Measurements from ENCODE around the gene C16orf74. TPM values are rescaled to one million over a fixed set of nuclear protein-coding genes. Genes with fewer than 3 reads are reported as not detected.
A peak's percentile ranks its signal among the peaks of the same experiment; 100 is the strongest.

Gene C16orf74
- total and polyA plus RNA-seq, 5 donors from 2014 or later: 5.5 to 41.6 (median 26.2) TPM

DNA sequence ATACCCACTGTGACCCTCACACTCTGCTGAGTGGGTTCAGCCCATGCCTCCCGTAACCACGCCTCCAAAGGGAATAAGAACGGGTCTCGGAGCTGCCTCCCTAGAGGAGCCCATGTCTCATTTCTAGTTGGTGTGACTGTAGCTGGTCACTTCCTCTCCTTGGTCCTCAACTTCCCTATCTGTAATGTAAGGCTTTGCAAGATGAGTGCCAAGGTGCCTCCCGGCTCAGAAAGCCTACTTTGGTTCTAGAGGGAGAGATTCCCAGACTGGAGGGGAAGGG is 20.8 kb downstream of the C16orf74 start:
- ATAC-seq (ENCODE audit: low read depth in 2 of 2): no peak
- no peaks in the 10 kb centered on the region for H3K9me3 Mint-ChIP-seq
- peak overlapping the region in 1 of 4 donors; percentile 33 for H3K4me3 Mint-ChIP-seq
- Histone ChIP-seq H3K9me3 (ENCODE audit: control insufficient read depth in 2 of 2, low read length in 2 of 2) (no peaks in the 10 kb centered on the region), H3K4me1 (ENCODE audit: control insufficient read depth, insufficient read depth, low read length, poor library complexity, severe bottlenecking) (peaks cover 16% of the 10 kb centered on the region), H3K27ac (ENCODE audit: insufficient read depth, low read length, poor library complexity, severe bottlenecking) (no peak overlapping the region), H3K4me3 (ENCODE audit: low read depth, low read length) (no peak overlapping the region), H3K27me3 (ENCODE audit: control insufficient read depth, insufficient read depth, low read length) (no peaks in the 10 kb centered on the region), H3K36me3 (ENCODE audit: control insufficient read depth, insufficient read depth, low read length) (no peaks in the 10 kb centered on the region)
- no peak for DNase-seq
- H3K4me1 Mint-ChIP-seq: peaks cover under 1 to 41% (median 8%) of the 10 kb centered on the region in 4 donors
- no peak overlapping the region for H3K27ac Mint-ChIP-seq
- no peaks in the 10 kb centered on the region for H3K27me3 Mint-ChIP-seq
- peaks cover 14% of the 10 kb centered on the region for H3K36me3 Mint-ChIP-seq

DNA sequence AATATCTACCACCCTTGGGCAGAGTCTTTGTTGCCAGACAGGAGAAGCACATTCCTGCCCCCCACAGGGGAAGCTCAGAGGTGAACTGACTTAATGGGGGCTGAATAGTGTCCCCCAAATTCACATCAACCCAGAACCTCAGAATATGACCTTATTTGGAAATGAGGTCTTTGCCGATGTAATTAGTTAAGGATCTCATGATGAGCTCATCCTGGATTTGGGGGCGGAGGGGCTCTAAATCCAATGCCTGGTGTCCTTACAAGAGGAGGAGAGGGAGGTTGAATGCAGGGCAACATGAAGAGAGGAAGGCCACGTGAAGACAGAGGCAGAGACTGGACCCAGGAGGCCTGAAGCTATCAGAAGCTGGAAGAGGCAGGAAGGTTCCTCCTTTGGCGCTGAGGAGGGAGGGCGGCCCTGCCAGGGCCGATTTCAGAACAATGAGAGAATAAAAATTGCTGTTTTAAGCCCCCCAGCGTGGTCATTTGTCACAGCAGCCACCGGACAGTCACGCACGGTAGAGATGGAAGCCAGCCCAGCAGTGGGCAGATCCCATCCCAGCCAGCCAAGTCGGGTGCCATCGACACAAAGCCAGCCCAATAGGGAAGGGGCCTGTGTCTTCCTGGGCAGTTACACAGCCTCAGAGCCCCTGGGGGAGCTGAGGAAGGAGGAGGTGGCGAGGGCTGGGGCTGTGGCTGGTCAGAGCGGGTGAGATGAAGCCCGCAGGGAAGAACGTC is 21.3 kb downstream of the C16orf74 start:
- H3K9me3 Mint-ChIP-seq: no peaks in the 10 kb centered on the region
- peak overlapping the region; percentile 48 to 66 (median 55) for H3K27ac Mint-ChIP-seq
- peak overlapping the region in 1 of 4 donors; percentile 34 for H3K4me3 Mint-ChIP-seq
- peaks cover 0 to 36% (median 6%) of the 10 kb centered on the region in 4 donors for H3K4me1 Mint-ChIP-seq
- no peak overlapping the region for H3K4me3 ChIP-seq (ENCODE audit: low read depth, low read length)
- no peaks in the 10 kb centered on the region for H3K27me3 Mint-ChIP-seq
- peaks cover 11% of the 10 kb centered on the region for H3K4me1 ChIP-seq (ENCODE audit: control insufficient read depth, insufficient read depth, low read length, poor library complexity, severe bottlenecking)
- peaks cover 14% of the 10 kb centered on the region for H3K36me3 Mint-ChIP-seq
- H3K27ac ChIP-seq (ENCODE audit: insufficient read depth, low read length, poor library complexity, severe bottlenecking): no peak overlapping the region
- H3K36me3 ChIP-seq (ENCODE audit: control insufficient read depth, insufficient read depth, low read length): no peaks in the 10 kb centered on the region
- ATAC-seq (ENCODE audit: low read depth in 2 of 2): no peak
- no peaks in the 10 kb centered on the region for H3K27me3 ChIP-seq (ENCODE audit: control insufficient read depth, insufficient read depth, low read length)
- no peaks in the 10 kb centered on the region for H3K9me3 ChIP-seq (ENCODE audit: control insufficient read depth in 2 of 2, low read length in 2 of 2)
- DNase-seq: no peak

DNA sequence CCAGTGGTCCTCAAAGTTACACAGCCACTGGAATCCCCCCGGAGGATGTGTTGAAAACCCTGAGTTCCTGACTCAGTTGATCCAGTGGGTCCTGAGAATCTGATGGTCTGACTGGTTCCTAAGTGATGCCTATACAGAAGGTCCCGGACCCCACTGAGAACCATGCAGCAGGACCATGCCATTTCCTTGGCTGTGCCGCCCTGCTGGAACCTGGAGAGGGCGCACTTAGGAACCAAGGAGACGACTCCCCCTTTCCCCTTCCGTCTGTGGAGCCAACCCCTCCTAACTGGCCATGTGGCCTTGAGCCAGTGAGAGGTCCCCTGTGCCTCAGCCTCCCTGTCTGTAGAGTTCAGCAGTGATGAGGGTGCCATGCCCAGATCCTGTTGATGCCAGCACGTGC is 22.0 kb downstream of the C16orf74 start:
- peaks cover 14% of the 10 kb centered on the region for H3K36me3 Mint-ChIP-seq
- peaks cover 4% of the 10 kb centered on the region for H3K4me1 ChIP-seq (ENCODE audit: control insufficient read depth, insufficient read depth, low read length, poor library complexity, severe bottlenecking)
- H3K36me3 ChIP-seq (ENCODE audit: control insufficient read depth, insufficient read depth, low read length): no peaks in the 10 kb centered on the region
- no peak overlapping the region for H3K4me3 ChIP-seq (ENCODE audit: low read depth, low read length)
- H3K9me3 ChIP-seq (ENCODE audit: control insufficient read depth in 2 of 2, low read length in 2 of 2): no peaks in the 10 kb centered on the region
- H3K27ac ChIP-seq (ENCODE audit: insufficient read depth, low read length, poor library complexity, severe bottlenecking): no peak overlapping the region
- no peak overlapping the region for H3K4me3 Mint-ChIP-seq
- H3K4me1 Mint-ChIP-seq: peaks cover 0 to 31% (median 5%) of the 10 kb centered on the region in 4 donors
- no peaks in the 10 kb centered on the region for H3K9me3 Mint-ChIP-seq
- peak overlapping the region in 1 of 3 donors; percentile 23 for H3K27ac Mint-ChIP-seq
- H3K27me3 ChIP-seq (ENCODE audit: control insufficient read depth, insufficient read depth, low read length): no peaks in the 10 kb centered on the region
- DNase-seq (no peak), ATAC-seq (ENCODE audit: low read depth in 2 of 2) (no peak)
- no peaks in the 10 kb centered on the region for H3K27me3 Mint-ChIP-seq

DNA sequence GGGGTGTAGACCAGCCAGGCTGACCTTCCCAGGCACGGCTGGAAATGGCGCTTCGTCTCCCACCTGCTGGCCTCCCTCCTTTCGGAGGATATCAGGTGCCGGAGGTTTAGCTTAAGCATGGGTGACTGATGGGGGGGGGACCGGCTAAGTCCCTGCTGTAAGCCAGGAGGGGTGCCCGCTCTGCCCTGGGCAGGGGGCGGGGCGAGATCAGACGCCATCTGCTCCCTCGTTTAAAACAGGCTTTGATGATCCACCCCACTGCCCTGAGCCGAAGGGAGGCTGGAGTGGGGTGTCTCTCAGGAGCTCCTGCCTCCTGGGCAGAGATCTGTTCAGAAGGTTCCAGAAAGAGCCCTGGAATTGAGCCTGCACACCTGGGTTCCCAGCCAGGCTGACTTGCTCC is 26.0 kb downstream of the C16orf74 start:
- peaks cover 0 to 15% (median 5%) of the 10 kb centered on the region in 4 donors for H3K4me1 Mint-ChIP-seq
- Histone ChIP-seq H3K4me3 (ENCODE audit: low read depth, low read length) (no peak overlapping the region), H3K4me1 (ENCODE audit: control insufficient read depth, insufficient read depth, low read length, poor library complexity, severe bottlenecking) (no peaks in the 10 kb centered on the region), H3K36me3 (ENCODE audit: control insufficient read depth, insufficient read depth, low read length) (no peaks in the 10 kb centered on the region), H3K9me3 (ENCODE audit: control insufficient read depth in 2 of 2, low read length in 2 of 2) (no peaks in the 10 kb centered on the region), H3K27ac (ENCODE audit: insufficient read depth, low read length, poor library complexity, severe bottlenecking) (no peak overlapping the region), H3K27me3 (ENCODE audit: control insufficient read depth, insufficient read depth, low read length) (no peaks in the 10 kb centered on the region)
- ATAC-seq (ENCODE audit: low read depth in 2 of 2) (no peak), DNase-seq (no peak)
- peaks cover 14% of the 10 kb centered on the region for H3K36me3 Mint-ChIP-seq
- no peak overlapping the region for H3K4me3 Mint-ChIP-seq
- H3K27ac Mint-ChIP-seq: no peak overlapping the region
- no peaks in the 10 kb centered on the region for H3K27me3 Mint-ChIP-seq
- H3K9me3 Mint-ChIP-seq: no peaks in the 10 kb centered on the region

DNA sequence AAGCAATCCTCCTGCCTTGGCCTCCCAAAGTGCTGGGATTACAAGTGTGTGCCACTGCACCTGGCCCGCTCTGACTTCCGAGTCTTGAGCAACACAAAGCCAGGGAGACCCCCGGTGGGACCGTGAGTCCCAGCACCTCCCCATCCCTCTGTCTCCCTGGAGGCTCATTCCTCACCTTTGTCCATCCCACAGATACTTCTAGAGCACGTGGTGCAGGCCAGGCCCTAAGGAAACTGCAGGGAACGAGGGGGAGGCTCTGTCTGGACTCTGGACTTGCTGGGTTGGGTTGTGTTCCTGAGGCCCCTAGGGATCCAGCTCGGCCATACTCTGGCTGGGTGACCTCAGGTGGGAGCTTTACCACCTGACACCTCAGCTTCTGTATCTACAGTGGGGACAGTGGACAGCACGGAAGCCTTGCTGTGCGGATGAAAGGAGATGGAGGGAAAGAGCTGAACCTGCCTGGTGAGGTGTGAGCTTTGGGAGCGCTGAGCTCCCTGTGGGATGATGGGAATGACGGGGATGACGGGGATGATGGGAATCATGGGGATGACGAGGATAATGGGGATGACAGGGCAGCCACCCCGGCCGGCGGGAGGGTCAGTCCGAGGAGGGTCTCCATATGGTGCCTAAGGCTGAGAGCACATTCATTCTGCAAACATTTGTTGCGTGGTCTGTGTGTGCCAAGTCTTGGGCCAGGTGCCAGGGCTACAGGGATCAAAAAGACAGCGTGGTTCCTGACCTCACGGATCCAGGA is 26.6 kb downstream of the C16orf74 start:
- Histone ChIP-seq H3K4me1 (ENCODE audit: control insufficient read depth, insufficient read depth, low read length, poor library complexity, severe bottlenecking) (no peaks in the 10 kb centered on the region), H3K27me3 (ENCODE audit: control insufficient read depth, insufficient read depth, low read length) (no peaks in the 10 kb centered on the region), H3K27ac (ENCODE audit: insufficient read depth, low read length, poor library complexity, severe bottlenecking) (no peak overlapping the region), H3K36me3 (ENCODE audit: control insufficient read depth, insufficient read depth, low read length) (no peaks in the 10 kb centered on the region), H3K4me3 (ENCODE audit: low read depth, low read length) (no peak overlapping the region), H3K9me3 (ENCODE audit: control insufficient read depth in 2 of 2, low read length in 2 of 2) (no peaks in the 10 kb centered on the region)
- H3K4me1 Mint-ChIP-seq: peaks cover 0 to 13% (median 3%) of the 10 kb centered on the region in 4 donors
- H3K4me3 Mint-ChIP-seq: no peak overlapping the region
- no peaks in the 10 kb centered on the region for H3K27me3 Mint-ChIP-seq
- peaks cover 14% of the 10 kb centered on the region for H3K36me3 Mint-ChIP-seq
- peaks cover 0 to under 1% (median 0%) of the 10 kb centered on the region in 7 donors for H3K9me3 Mint-ChIP-seq
- H3K27ac Mint-ChIP-seq: peak overlapping the region in 1 of 3 donors; percentile 71
- DNase-seq: no peak
- no peak for ATAC-seq (ENCODE audit: low read depth in 2 of 2)

DNA sequence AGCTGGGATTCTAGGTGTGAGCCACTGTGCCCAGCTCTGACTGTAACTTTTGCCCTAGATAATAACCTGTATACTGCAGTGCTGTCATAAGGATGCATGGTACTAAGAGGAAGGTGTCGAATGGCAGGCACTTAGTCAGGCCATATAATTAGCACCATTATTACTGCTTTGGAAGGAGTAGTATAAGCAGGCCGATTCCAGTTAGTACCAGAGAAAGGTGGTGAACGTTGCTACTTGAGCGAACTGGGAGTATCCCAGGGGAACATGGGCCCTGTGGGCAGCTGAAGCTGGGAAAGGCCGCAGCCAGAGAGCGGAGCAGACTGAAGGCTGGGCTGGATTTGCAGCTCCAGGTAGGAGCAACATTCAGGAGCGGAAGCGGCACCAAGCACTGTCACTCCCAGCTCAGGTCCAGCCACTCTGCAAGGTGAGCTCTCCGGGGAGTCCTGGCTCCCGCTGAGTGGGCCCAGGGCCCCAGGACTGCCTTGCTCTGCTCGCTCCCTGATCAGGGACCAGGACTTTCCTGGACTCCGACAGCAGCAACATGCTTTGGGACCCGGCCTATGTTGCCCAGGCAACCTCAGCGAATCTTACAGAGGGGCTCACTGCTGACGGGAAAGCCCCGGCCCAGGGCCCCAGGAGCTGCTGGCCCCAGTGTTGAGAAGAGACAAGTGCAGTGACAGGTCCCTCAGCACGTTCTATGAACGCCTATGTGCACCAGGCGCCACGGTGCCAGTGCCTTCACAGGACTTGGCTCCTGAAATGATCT is 28.6 kb downstream of the C16orf74 start:
- DNase-seq (no peak), ATAC-seq (ENCODE audit: low read depth in 2 of 2) (no peak)
- peaks cover 14% of the 10 kb centered on the region for H3K36me3 Mint-ChIP-seq
- H3K4me3 ChIP-seq (ENCODE audit: low read depth, low read length): no peak overlapping the region
- H3K27me3 ChIP-seq (ENCODE audit: control insufficient read depth, insufficient read depth, low read length): no peaks in the 10 kb centered on the region
- peaks cover 0 to 17% (median 2%) of the 10 kb centered on the region in 4 donors for H3K4me1 Mint-ChIP-seq
- H3K27ac ChIP-seq (ENCODE audit: insufficient read depth, low read length, poor library complexity, severe bottlenecking): no peak overlapping the region
- H3K27me3 Mint-ChIP-seq: no peaks in the 10 kb centered on the region
- H3K27ac Mint-ChIP-seq: peak overlapping the region in 1 of 3 donors; percentile 20
- no peaks in the 10 kb centered on the region for H3K36me3 ChIP-seq (ENCODE audit: control insufficient read depth, insufficient read depth, low read length)
- peaks cover 0 to 3% (median 0%) of the 10 kb centered on the region in 7 donors for H3K9me3 Mint-ChIP-seq
- H3K9me3 ChIP-seq (ENCODE audit: control insufficient read depth in 2 of 2, low read length in 2 of 2): no peaks in the 10 kb centered on the region
- no peaks in the 10 kb centered on the region for H3K4me1 ChIP-seq (ENCODE audit: control insufficient read depth, insufficient read depth, low read length, poor library complexity, severe bottlenecking)
- H3K4me3 Mint-ChIP-seq: no peak overlapping the region

DNA sequence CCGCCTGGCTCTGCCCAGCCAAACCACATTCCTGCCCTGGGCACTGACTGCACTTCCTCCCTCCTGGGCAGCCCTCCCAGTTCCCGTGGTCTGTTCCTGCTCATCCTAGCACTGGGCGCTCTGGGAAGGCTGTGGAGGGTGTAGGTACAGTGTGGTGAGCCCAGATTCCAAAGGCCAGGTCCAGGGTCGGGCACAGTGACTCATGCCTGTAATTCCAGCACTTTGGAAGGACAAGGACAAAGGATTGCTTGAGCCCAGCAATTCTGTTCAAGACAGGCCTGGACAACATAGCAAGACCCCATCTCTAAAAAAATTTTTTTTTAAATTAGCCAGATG is 30.6 kb downstream of the C16orf74 start:
- no peaks in the 10 kb centered on the region for H3K27me3 ChIP-seq (ENCODE audit: control insufficient read depth, insufficient read depth, low read length)
- no peaks in the 10 kb centered on the region for H3K4me1 ChIP-seq (ENCODE audit: control insufficient read depth, insufficient read depth, low read length, poor library complexity, severe bottlenecking)
- DNase-seq (no peak), ATAC-seq (ENCODE audit: low read depth in 2 of 2) (no peak)
- H3K4me1 Mint-ChIP-seq: peaks cover 0 to 18% (median 3%) of the 10 kb centered on the region in 4 donors
- H3K9me3 Mint-ChIP-seq: peaks cover 0 to 3% (median 0%) of the 10 kb centered on the region in 7 donors
- H3K27ac Mint-ChIP-seq: no peak overlapping the region
- no peak overlapping the region for H3K27ac ChIP-seq (ENCODE audit: insufficient read depth, low read length, poor library complexity, severe bottlenecking)
- peaks cover 7% of the 10 kb centered on the region for H3K27me3 Mint-ChIP-seq
- H3K9me3 ChIP-seq (ENCODE audit: control insufficient read depth in 2 of 2, low read length in 2 of 2): no peaks in the 10 kb centered on the region
- H3K4me3 ChIP-seq (ENCODE audit: low read depth, low read length): no peak overlapping the region
- H3K36me3 ChIP-seq (ENCODE audit: control insufficient read depth, insufficient read depth, low read length): no peaks in the 10 kb centered on the region
- H3K36me3 Mint-ChIP-seq: no peaks in the 10 kb centered on the region
- H3K4me3 Mint-ChIP-seq: no peak overlapping the region

Data from CD4-positive, CD25-positive, alpha-beta regulatory T cell (primary cell).